ENCODE measurements around the gene NCOA1. TPM values are rescaled to one million over a fixed set of nuclear protein-coding genes. Genes with fewer than 3 reads are reported as not detected.

NCOA1 gene
- total RNA-seq, 1 donor from 2014 or later = 29.0 TPM

GRCh38 chr2:24626131-24626530 lies 135.1 kb downstream of the NCOA1 start:
- H3K9me3 Mint-ChIP-seq (ENCODE audit: unreplicated experiment) = no peaks in the 10 kb centered on the region
- H3K4me1 Mint-ChIP-seq (ENCODE audit: unreplicated experiment) = peaks cover 1% of the 10 kb centered on the region
- H3K27me3 Mint-ChIP-seq (ENCODE audit: unreplicated experiment) = no peaks in the 10 kb centered on the region
- no peak for TF ChIP-seq CTCF (IDR thresholded peaks at IDR 0.05)
- no peak for DNase-seq (ENCODE audit: extremely low spot score, unreplicated experiment)
- no peaks in the 10 kb centered on the region for H3K36me3 Mint-ChIP-seq (ENCODE audit: unreplicated experiment)
- no peak overlapping the region for H3K4me3 Mint-ChIP-seq (ENCODE audit: unreplicated experiment)
- no peak overlapping the region for H3K27ac Mint-ChIP-seq (ENCODE audit: unreplicated experiment)

- no peak for DNase-seq (ENCODE audit: extremely low spot score, unreplicated experiment)
- no peak for TF ChIP-seq CTCF (IDR thresholded peaks at IDR 0.05)
- no peaks in the 10 kb centered on the region for H3K9me3 Mint-ChIP-seq (ENCODE audit: unreplicated experiment)
Observed at GRCh38 chr2:24628746-24629145, 137.7 kb downstream of the NCOA1 start.

GRCh38 chr2:24632172-24632571 lies 141.1 kb downstream of the NCOA1 start:
- no peak overlapping the region for H3K4me3 Mint-ChIP-seq (ENCODE audit: unreplicated experiment)
- H3K27ac Mint-ChIP-seq (ENCODE audit: unreplicated experiment) = no peak overlapping the region
- H3K4me1 Mint-ChIP-seq (ENCODE audit: unreplicated experiment) = no peaks in the 10 kb centered on the region
- no peaks in the 10 kb centered on the region for H3K27me3 Mint-ChIP-seq (ENCODE audit: unreplicated experiment)
- no peak for TF ChIP-seq CTCF (IDR thresholded peaks at IDR 0.05)
- no peaks in the 10 kb centered on the region for H3K36me3 Mint-ChIP-seq (ENCODE audit: unreplicated experiment)
- DNase-seq (ENCODE audit: extremely low spot score, unreplicated experiment) = no peak
- no peaks in the 10 kb centered on the region for H3K9me3 Mint-ChIP-seq (ENCODE audit: unreplicated experiment)

More at GRCh38 chr2:24628746-24629145, 137.7 kb downstream of the NCOA1 start:
- no peaks in the 10 kb centered on the region for H3K4me1 Mint-ChIP-seq (ENCODE audit: unreplicated experiment)
- no peak overlapping the region for H3K27ac Mint-ChIP-seq (ENCODE audit: unreplicated experiment)
- no peaks in the 10 kb centered on the region for H3K36me3 Mint-ChIP-seq (ENCODE audit: unreplicated experiment)
- no peak overlapping the region for H3K4me3 Mint-ChIP-seq (ENCODE audit: unreplicated experiment)
- no peaks in the 10 kb centered on the region for H3K27me3 Mint-ChIP-seq (ENCODE audit: unreplicated experiment)

- Mint-ChIP-seq H3K27ac (ENCODE audit: unreplicated experiment) (no peak overlapping the region), H3K27me3 (ENCODE audit: unreplicated experiment) (no peaks in the 10 kb centered on the region), H3K36me3 (ENCODE audit: unreplicated experiment) (no peaks in the 10 kb centered on the region), H3K4me3 (ENCODE audit: unreplicated experiment) (no peak overlapping the region), H3K9me3 (ENCODE audit: unreplicated experiment) (peaks cover 9% of the 10 kb centered on the region), H3K4me1 (ENCODE audit: unreplicated experiment) (no peaks in the 10 kb centered on the region)
- DNase-seq (ENCODE audit: extremely low spot score, unreplicated experiment) = no peak
- no peak for TF ChIP-seq CTCF (IDR thresholded peaks at IDR 0.05)
Observed at GRCh38 chr2:24635181-24635580, 144.1 kb downstream of the NCOA1 start.

- Mint-ChIP-seq H3K9me3 (ENCODE audit: unreplicated experiment) (peaks cover 9% of the 10 kb centered on the region), H3K4me3 (ENCODE audit: unreplicated experiment) (no peak overlapping the region), H3K4me1 (ENCODE audit: unreplicated experiment) (no peaks in the 10 kb centered on the region)
Observed at GRCh38 chr2:24638568-24638967, 147.5 kb downstream of the NCOA1 start.

More at GRCh38 chr2:24638568-24638967, 147.5 kb downstream of the NCOA1 start:
- Mint-ChIP-seq H3K36me3 (ENCODE audit: unreplicated experiment) (no peaks in the 10 kb centered on the region), H3K27me3 (ENCODE audit: unreplicated experiment) (no peaks in the 10 kb centered on the region), H3K27ac (ENCODE audit: unreplicated experiment) (no peak overlapping the region)
- DNase-seq (ENCODE audit: extremely low spot score, unreplicated experiment) = no peak
- TF ChIP-seq CTCF (IDR thresholded peaks at IDR 0.05) = no peak

Data from osteocyte (in vitro differentiated cells).